ENCODE data around the gene ATM.

The ATM gene

GRCh38 chr11:108218455-108218854, 4.4 kb upstream of the ATM start:
- no peak overlapping the region for H3K18ac ChIP-seq (ENCODE audit: low read length)
- no peak overlapping the region for H3K4ac ChIP-seq (ENCODE audit: low read depth, low read length)
- H3K4me2 ChIP-seq (ENCODE audit: low read length) = no peak overlapping the region
- H2BK5ac ChIP-seq (ENCODE audit: low read length) = no peak overlapping the region
- no peak overlapping the region for H2AK5ac ChIP-seq (ENCODE audit: low read length)
- peaks cover 9% of the 10 kb centered on the region for H3K4me1 ChIP-seq (ENCODE audit: control insufficient read depth, low read depth, low read length)
- peaks cover 11% of the 10 kb centered on the region for H3K79me1 ChIP-seq (ENCODE audit: low read length)
- H2BK120ac ChIP-seq (ENCODE audit: low read depth, low read length) = no peak overlapping the region
- WGBS (ENCODE audit: extremely low coverage, insufficient coverage, low lambda C conversion rate) = no CpG with 5 or more reads among the region's 2 CpGs
- H3K9ac ChIP-seq (ENCODE audit: low read length) = no peak overlapping the region
- no peak for DNase-seq
- H4K5ac ChIP-seq (ENCODE audit: low read length) = no peak overlapping the region
- no peaks in the 10 kb centered on the region for H3K36me3 ChIP-seq (ENCODE audit: control insufficient read depth, insufficient read depth, low read length)
- no peak overlapping the region for H3K4me3 ChIP-seq (ENCODE audit: low read length)
- peaks cover 55% of the 10 kb centered on the region for H3K79me2 ChIP-seq (ENCODE audit: control insufficient read depth, insufficient read depth, low read length)
- H3K27me3 ChIP-seq (ENCODE audit: insufficient read depth, low read length, poor library complexity) = no peaks in the 10 kb centered on the region
- H2BK15ac ChIP-seq (replicated peaks; ENCODE audit: low read depth) = no peak overlapping the region
- H3K56ac ChIP-seq (ENCODE audit: low read length) = no peak overlapping the region
- H3K23ac ChIP-seq (ENCODE audit: low read length) = no peak overlapping the region
- H3K27ac ChIP-seq (ENCODE audit: low read depth, low read length) = no peak overlapping the region
- no peak overlapping the region for H4K8ac ChIP-seq (ENCODE audit: low read depth, low read length)

DNA sequence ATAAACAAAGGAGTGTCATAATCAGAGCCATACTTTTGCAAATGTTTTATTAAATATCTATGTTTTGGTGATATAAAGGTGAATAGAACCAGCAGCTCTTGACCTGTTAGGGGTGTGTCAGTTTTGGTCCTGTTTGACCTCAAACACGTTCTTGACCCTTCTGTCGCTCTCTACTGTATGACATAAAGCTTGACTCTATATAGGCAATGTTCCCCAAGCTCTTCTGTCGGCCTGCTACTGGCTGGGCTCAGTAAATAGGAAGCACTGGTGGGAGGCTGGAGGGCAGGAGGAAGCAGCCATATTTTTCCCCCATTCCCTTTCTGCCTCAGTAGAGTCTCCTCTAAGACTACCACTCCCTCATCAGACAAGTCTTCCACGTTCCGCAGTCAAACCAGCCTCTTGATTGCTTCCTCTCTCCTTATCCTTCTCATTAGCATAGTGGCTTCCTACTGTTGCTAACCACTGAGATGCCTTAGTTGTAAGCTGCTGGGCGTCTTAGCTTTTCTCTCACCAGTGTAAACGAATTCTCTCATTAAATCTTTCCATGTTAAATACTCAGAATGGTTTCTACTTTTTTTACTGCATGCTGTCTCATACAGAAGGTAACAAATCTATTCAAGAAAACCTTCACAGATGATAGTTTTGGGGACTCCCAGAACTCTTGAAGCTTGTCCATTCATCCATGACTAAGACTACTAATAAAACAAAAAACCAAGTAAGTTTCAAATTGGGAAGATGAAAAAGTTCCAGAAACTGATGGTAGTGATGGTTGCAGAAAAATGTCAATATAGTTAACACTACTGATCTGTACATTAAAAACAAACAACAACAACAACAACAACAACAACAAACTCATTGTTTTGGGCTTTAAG, 3.7 kb upstream of the ATM start:
- peaks cover 11% of the 10 kb centered on the region for H3K79me1 ChIP-seq (ENCODE audit: low read length)
- H3K27ac ChIP-seq (ENCODE audit: low read depth, low read length) = no peak overlapping the region
- no peak overlapping the region for H3K23ac ChIP-seq (ENCODE audit: low read length)
- H2BK15ac ChIP-seq (replicated peaks; ENCODE audit: low read depth) = no peak overlapping the region
- peak; percentile 84 for DNase-seq
- H2BK5ac ChIP-seq (ENCODE audit: low read length) = no peak overlapping the region
- H2BK120ac ChIP-seq (ENCODE audit: low read depth, low read length) = no peak overlapping the region
- H3K4ac ChIP-seq (ENCODE audit: low read depth, low read length) = no peak overlapping the region
- no peak overlapping the region for H3K9ac ChIP-seq (ENCODE audit: low read length)
- H2AK5ac ChIP-seq (ENCODE audit: low read length) = no peak overlapping the region
- no peak overlapping the region for H3K18ac ChIP-seq (ENCODE audit: low read length)
- no CpG with 5 or more reads among the region's 7 CpGs for WGBS (ENCODE audit: extremely low coverage, insufficient coverage, low lambda C conversion rate)
- H4K5ac ChIP-seq (ENCODE audit: low read length) = no peak overlapping the region
- H4K8ac ChIP-seq (ENCODE audit: low read depth, low read length) = no peak overlapping the region
- H3K79me2 ChIP-seq (ENCODE audit: control insufficient read depth, insufficient read depth, low read length) = peaks cover 55% of the 10 kb centered on the region
- H3K4me1 ChIP-seq (ENCODE audit: control insufficient read depth, low read depth, low read length) = peaks cover 10% of the 10 kb centered on the region
- no peak overlapping the region for H3K4me3 ChIP-seq (ENCODE audit: low read length)
- H3K4me2 ChIP-seq (ENCODE audit: low read length) = no peak overlapping the region
- H3K36me3 ChIP-seq (ENCODE audit: control insufficient read depth, insufficient read depth, low read length) = no peaks in the 10 kb centered on the region
- peak overlapping the region; percentile 71 for H3K56ac ChIP-seq (ENCODE audit: low read length)
- no peaks in the 10 kb centered on the region for H3K27me3 ChIP-seq (ENCODE audit: insufficient read depth, low read length, poor library complexity)

GRCh38 chr11:108220721-108221336, 2.0 kb upstream of the ATM start:
- no peak overlapping the region for H3K27ac ChIP-seq (ENCODE audit: low read depth, low read length)
- peak overlapping the region; percentile 54 for H3K4me2 ChIP-seq (ENCODE audit: low read length)
- no peak overlapping the region for H3K4ac ChIP-seq (ENCODE audit: low read depth, low read length)
- peaks cover 59% of the 10 kb centered on the region for H3K79me2 ChIP-seq (ENCODE audit: control insufficient read depth, insufficient read depth, low read length)
- H3K18ac ChIP-seq (ENCODE audit: low read length) = no peak overlapping the region
- WGBS (ENCODE audit: extremely low coverage, insufficient coverage, low lambda C conversion rate) = no CpG with 5 or more reads among the region's 5 CpGs
- peak overlapping the region; percentile 83 for H3K9ac ChIP-seq (ENCODE audit: low read length)
- no peak overlapping the region for H4K5ac ChIP-seq (ENCODE audit: low read length)
- H2BK120ac ChIP-seq (ENCODE audit: low read depth, low read length) = no peak overlapping the region
- peaks cover 11% of the 10 kb centered on the region for H3K79me1 ChIP-seq (ENCODE audit: low read length)
- H3K23ac ChIP-seq (ENCODE audit: low read length) = no peak overlapping the region
- no peak overlapping the region for H2BK15ac ChIP-seq (replicated peaks; ENCODE audit: low read depth)
- no peaks in the 10 kb centered on the region for H3K36me3 ChIP-seq (ENCODE audit: control insufficient read depth, insufficient read depth, low read length)
- H3K4me3 ChIP-seq (ENCODE audit: low read length) = peak overlapping the region; percentile 4
- no peak overlapping the region for H2BK5ac ChIP-seq (ENCODE audit: low read length)
- H3K4me1 ChIP-seq (ENCODE audit: control insufficient read depth, low read depth, low read length) = peaks cover 11% of the 10 kb centered on the region
- H2AK5ac ChIP-seq (ENCODE audit: low read length) = no peak overlapping the region
- peak; percentile 29 for DNase-seq
- no peaks in the 10 kb centered on the region for H3K27me3 ChIP-seq (ENCODE audit: insufficient read depth, low read length, poor library complexity)
- H4K8ac ChIP-seq (ENCODE audit: low read depth, low read length) = no peak overlapping the region
- peak overlapping the region; percentile 71 for H3K56ac ChIP-seq (ENCODE audit: low read length)

DNA sequence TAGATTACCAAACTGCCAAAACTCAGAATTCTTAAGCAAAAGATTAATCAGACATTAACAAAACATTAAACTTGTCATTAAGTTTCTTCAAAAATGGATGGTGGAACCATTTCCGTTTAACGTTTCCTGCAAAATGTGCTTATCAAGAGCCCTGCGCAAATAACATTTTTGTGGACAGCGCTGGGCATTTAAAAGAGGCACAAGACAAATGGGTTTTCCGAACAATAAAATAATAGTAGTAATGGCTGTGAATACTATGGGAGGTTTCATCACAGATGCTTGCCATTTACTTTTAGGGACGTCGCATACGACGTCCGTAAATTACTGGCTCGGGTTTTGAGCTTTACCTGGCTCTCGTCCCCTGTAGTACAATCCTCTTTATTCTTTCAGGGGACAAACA, 1.5 kb upstream of the ATM start:
- Histone ChIP-seq H3K27me3 (ENCODE audit: insufficient read depth, low read length, poor library complexity) (no peaks in the 10 kb centered on the region), H2BK15ac (replicated peaks; ENCODE audit: low read depth) (no peak overlapping the region), H3K4me2 (ENCODE audit: low read length) (peak overlapping the region; percentile 54), H3K36me3 (ENCODE audit: control insufficient read depth, insufficient read depth, low read length) (no peaks in the 10 kb centered on the region), H3K23ac (ENCODE audit: low read length) (no peak overlapping the region), H3K9ac (ENCODE audit: low read length) (peak overlapping the region; percentile 83), H3K4ac (ENCODE audit: low read depth, low read length) (no peak overlapping the region), H4K8ac (ENCODE audit: low read depth, low read length) (no peak overlapping the region), H3K4me1 (ENCODE audit: control insufficient read depth, low read depth, low read length) (peaks cover 11% of the 10 kb centered on the region), H3K4me3 (ENCODE audit: low read length) (peak overlapping the region; percentile 57), H2AK5ac (ENCODE audit: low read length) (no peak overlapping the region), H2BK120ac (ENCODE audit: low read depth, low read length) (no peak overlapping the region), H2BK5ac (ENCODE audit: low read length) (no peak overlapping the region), H3K79me2 (ENCODE audit: control insufficient read depth, insufficient read depth, low read length) (peaks cover 59% of the 10 kb centered on the region), H4K5ac (ENCODE audit: low read length) (no peak overlapping the region), H3K18ac (ENCODE audit: low read length) (no peak overlapping the region), H3K27ac (ENCODE audit: low read depth, low read length) (no peak overlapping the region), H3K79me1 (ENCODE audit: low read length) (peaks cover 13% of the 10 kb centered on the region), H3K56ac (ENCODE audit: low read length) (peak overlapping the region; percentile 86)
- WGBS (ENCODE audit: extremely low coverage, insufficient coverage, low lambda C conversion rate) = no CpG with 5 or more reads among the region's 12 CpGs
- DNase-seq = no peak

GRCh38 chr11:108221911-108222573, 825 bp upstream of the ATM start:
- WGBS (ENCODE audit: extremely low coverage, insufficient coverage, low lambda C conversion rate) = no CpG with 5 or more reads among the region's 29 CpGs
- Histone ChIP-seq H3K23ac (ENCODE audit: low read length) (peak overlapping the region; percentile 1), H3K56ac (ENCODE audit: low read length) (peak overlapping the region; percentile 86), H3K27ac (ENCODE audit: low read depth, low read length) (peak overlapping the region; percentile 74), H2BK5ac (ENCODE audit: low read length) (peak overlapping the region; percentile 2), H3K9ac (ENCODE audit: low read length) (peak overlapping the region; percentile 83), H3K36me3 (ENCODE audit: control insufficient read depth, insufficient read depth, low read length) (no peaks in the 10 kb centered on the region), H2AK5ac (ENCODE audit: low read length) (no peak overlapping the region), H3K18ac (ENCODE audit: low read length) (peak overlapping the region; percentile 63), H4K5ac (ENCODE audit: low read length) (no peak overlapping the region), H3K4ac (ENCODE audit: low read depth, low read length) (peak overlapping the region; percentile 26), H2BK15ac (replicated peaks; ENCODE audit: low read depth) (no peak overlapping the region), H3K4me1 (ENCODE audit: control insufficient read depth, low read depth, low read length) (peaks cover 11% of the 10 kb centered on the region), H3K79me1 (ENCODE audit: low read length) (peaks cover 10% of the 10 kb centered on the region), H3K4me3 (ENCODE audit: low read length) (peak overlapping the region; percentile 57), H3K4me2 (ENCODE audit: low read length) (peak overlapping the region; percentile 54), H3K27me3 (ENCODE audit: insufficient read depth, low read length, poor library complexity) (no peaks in the 10 kb centered on the region), H3K79me2 (ENCODE audit: control insufficient read depth, insufficient read depth, low read length) (peaks cover 60% of the 10 kb centered on the region), H4K8ac (ENCODE audit: low read depth, low read length) (no peak overlapping the region), H2BK120ac (ENCODE audit: low read depth, low read length) (no peak overlapping the region)
- DNase-seq = no peak
